SK-N-SH (cell line): ENCODE measurements around the gene KRTAP1-1.
"Not testable (repeated sequence)": the region's sequence is repeated elsewhere in the genome, so short reads cannot be mapped to it uniquely, and the experiment has no call there.

ENCODE experiments used
- EP300 ChIP-seq, 2 experiments: IDR thresholded peaks; 2 replicates each; pipeline versions ENCODE4 v1.4.0 to v1.6.1; 2012; ENCODE audit warnings: borderline replicate concordance in 1 of 2, low read depth in 1 of 2, low read length in 1 of 2
- EZH2phosphoT487 ChIP-seq: fragments of 200-600 bp; sonication (generic); IDR thresholded peaks from 2 replicates; pipeline ENCODE4 v1.6.1; 2017; ENCODE audit warnings: low read depth, mixed run types, mild to moderate bottlenecking, antibody characterized with exemption, moderate library complexity, borderline replicate concordance
- TAF1 ChIP-seq: IDR thresholded peaks from 2 replicates; pipeline ENCODE4 v1.6.1; 2012; ENCODE audit warnings: low read depth, mild to moderate bottlenecking, low read length, moderate library complexity, borderline replicate concordance
- TF ChIP-seq, protein P1 (sequence below): fragments of 200-600 bp; sonication (generic); IDR thresholded peaks from 2 replicates; pipeline ENCODE4 v1.6.1; 2017; ENCODE audit warnings: antibody characterized with exemption, mild to moderate bottlenecking, moderate library complexity

DNA sequence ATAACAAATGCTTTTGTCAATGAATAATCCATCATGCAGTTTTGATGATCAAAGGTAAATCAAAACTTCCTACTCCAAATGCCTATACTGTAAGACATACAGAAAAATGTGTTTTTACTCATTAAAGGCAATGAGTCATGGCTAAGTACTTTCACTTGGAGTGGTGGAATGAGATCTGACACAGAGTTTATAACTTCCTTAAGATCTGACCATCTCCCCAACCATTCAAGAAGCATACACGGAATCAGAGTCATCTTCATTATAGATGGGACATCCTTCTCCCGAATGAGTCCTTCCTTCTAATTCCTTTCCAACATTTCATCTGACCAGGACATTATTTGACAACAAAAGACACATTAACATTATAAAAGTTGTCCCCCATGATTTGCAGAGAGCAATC is 42.2 kb upstream of the KRTAP1-1 start:
- not testable (repeated sequence) for TF ChIP-seq EP300 (IDR thresholded peaks at IDR 0.05; ENCODE audit: borderline replicate concordance in 1 of 2, low read depth in 1 of 2, low read length in 1 of 2); EZH2phosphoT487; TAF1
- TF ChIP-seq, protein P1, sequence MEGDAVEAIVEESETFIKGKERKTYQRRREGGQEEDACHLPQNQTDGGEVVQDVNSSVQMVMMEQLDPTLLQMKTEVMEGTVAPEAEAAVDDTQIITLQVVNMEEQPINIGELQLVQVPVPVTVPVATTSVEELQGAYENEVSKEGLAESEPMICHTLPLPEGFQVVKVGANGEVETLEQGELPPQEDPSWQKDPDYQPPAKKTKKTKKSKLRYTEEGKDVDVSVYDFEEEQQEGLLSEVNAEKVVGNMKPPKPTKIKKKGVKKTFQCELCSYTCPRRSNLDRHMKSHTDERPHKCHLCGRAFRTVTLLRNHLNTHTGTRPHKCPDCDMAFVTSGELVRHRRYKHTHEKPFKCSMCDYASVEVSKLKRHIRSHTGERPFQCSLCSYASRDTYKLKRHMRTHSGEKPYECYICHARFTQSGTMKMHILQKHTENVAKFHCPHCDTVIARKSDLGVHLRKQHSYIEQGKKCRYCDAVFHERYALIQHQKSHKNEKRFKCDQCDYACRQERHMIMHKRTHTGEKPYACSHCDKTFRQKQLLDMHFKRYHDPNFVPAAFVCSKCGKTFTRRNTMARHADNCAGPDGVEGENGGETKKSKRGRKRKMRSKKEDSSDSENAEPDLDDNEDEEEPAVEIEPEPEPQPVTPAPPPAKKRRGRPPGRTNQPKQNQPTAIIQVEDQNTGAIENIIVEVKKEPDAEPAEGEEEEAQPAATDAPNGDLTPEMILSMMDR = not testable (repeated sequence)
